ENCODE measurements around the gene ZNF689. TPM values are rescaled to one million over a fixed set of nuclear protein-coding genes. Genes with fewer than 3 reads are reported as not detected.

ZNF689 gene
- total RNA-seq, 3 donors from 2014 or later, result 7.0 to 15.4 (median 12.8) TPM

DNA sequence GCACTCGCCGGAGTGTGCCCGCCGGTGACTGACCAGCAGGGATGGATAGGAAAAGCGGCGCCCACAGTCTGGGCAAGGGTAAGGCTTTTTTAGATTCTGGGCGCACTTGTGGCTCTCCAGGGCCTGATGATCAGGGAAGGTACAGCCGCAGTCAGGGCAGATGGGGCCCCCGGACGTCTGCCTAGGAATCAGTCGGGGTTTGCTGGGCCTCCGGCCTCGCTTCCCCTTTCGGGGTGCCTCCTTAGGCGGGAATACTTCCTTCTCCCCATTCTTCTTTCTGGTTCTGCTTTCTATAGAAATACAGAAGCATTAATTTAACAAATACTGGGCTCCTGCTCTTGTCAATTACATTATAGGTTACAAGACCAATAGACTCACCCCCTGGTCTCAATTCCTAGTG is 5.0 kb downstream of the ZNF689 start:
- Histone ChIP-seq H3K4me3 (no peak overlapping the region), H3K27ac (no peak overlapping the region), H3K9me3 (no peaks in the 10 kb centered on the region), H3K36me3 (peaks cover 12% of the 10 kb centered on the region), H3K4me1 (no peaks in the 10 kb centered on the region), H3K27me3 (no peaks in the 10 kb centered on the region)
- TF ChIP-seq POLR2AphosphoS5 (IDR thresholded peaks at IDR 0.05) (no peak), POLR2A (IDR thresholded peaks at IDR 0.05) (no peak)
- TF ChIP-seq, protein P1, sequence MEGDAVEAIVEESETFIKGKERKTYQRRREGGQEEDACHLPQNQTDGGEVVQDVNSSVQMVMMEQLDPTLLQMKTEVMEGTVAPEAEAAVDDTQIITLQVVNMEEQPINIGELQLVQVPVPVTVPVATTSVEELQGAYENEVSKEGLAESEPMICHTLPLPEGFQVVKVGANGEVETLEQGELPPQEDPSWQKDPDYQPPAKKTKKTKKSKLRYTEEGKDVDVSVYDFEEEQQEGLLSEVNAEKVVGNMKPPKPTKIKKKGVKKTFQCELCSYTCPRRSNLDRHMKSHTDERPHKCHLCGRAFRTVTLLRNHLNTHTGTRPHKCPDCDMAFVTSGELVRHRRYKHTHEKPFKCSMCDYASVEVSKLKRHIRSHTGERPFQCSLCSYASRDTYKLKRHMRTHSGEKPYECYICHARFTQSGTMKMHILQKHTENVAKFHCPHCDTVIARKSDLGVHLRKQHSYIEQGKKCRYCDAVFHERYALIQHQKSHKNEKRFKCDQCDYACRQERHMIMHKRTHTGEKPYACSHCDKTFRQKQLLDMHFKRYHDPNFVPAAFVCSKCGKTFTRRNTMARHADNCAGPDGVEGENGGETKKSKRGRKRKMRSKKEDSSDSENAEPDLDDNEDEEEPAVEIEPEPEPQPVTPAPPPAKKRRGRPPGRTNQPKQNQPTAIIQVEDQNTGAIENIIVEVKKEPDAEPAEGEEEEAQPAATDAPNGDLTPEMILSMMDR (IDR thresholded peaks at IDR 0.05), result no peak
- intact Hi-C loops (cut with DNase I; ENCODE audit: low total_unique reads), result no loop called here
- no peak for DNase-seq (ENCODE audit: low spot score in 2 of 2)

DNA sequence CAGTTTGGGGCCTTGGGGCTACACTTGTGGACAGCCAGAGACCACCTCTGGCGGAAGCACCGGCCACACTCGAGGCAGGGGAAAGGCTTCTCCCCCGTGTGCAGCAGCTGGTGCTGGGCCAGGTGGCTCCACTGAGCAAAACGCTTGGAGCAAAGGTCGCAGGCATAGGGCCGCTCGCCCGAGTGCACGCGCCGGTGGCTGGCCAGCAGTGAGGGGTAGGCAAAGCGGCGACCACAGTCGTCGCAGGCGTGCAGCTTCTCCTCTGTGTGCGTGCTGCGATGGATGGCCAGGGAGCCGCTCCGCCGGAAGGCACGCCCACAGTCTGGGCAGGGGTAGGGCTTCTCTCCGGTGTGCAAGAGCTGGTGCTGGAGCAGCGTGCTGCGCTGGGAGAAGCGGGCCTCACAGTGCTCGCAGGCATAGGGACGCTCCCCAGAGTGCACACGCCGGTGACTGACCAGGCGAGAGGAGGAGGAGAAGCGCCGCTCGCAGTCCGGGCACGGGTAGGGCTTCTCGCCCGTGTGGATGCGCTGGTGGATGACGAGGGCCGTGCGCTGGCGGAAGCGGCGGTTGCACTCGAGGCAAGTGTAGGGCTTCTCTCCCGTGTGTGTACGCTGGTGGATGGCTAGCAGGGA is 5.8 kb downstream of the ZNF689 start:
- Histone ChIP-seq H3K4me3 (no peak overlapping the region), H3K9me3 (no peaks in the 10 kb centered on the region), H3K4me1 (no peaks in the 10 kb centered on the region), H3K27ac (no peak overlapping the region), H3K36me3 (peaks cover 12% of the 10 kb centered on the region), H3K27me3 (no peaks in the 10 kb centered on the region)
- TF ChIP-seq, protein P1 (IDR thresholded peaks at IDR 0.05), result no peak
- TF ChIP-seq POLR2AphosphoS5 (IDR thresholded peaks at IDR 0.05) (no peak), POLR2A (IDR thresholded peaks at IDR 0.05) (no peak)
- intact Hi-C loops (cut with DNase I; ENCODE audit: low total_unique reads), result no loop called here
- no peak for DNase-seq (ENCODE audit: low spot score in 2 of 2)

DNA sequence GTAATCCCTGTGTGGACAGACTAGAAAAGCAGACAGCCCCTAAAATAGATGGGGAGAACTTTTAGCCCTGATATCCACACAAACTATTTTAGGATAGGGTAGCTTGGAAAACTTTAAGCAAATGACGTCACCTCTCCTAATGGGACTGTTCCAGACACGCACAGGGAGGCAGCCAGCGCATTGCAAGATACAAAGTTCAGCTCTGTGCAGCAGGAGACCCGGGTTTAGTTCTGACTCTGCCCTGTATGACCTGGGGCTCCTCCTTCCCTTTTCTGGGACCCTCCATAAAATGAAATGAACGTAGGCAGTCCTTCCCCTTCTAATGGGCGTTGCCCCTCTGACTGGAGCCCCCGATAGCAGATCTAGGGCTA is 6.3 kb downstream of the ZNF689 start:
- Histone ChIP-seq H3K27ac (no peak overlapping the region), H3K27me3 (no peaks in the 10 kb centered on the region), H3K9me3 (no peaks in the 10 kb centered on the region), H3K36me3 (peaks cover 12% of the 10 kb centered on the region), H3K4me1 (no peaks in the 10 kb centered on the region), H3K4me3 (no peak overlapping the region)
- no peak for DNase-seq (ENCODE audit: low spot score in 2 of 2)
- intact Hi-C loops (cut with DNase I; ENCODE audit: low total_unique reads), result no loop called here
- no peak for TF ChIP-seq POLR2AphosphoS5 (IDR thresholded peaks at IDR 0.05)
- TF ChIP-seq POLR2A (IDR thresholded peaks at IDR 0.05), result no peak
- TF ChIP-seq, protein P1 (IDR thresholded peaks at IDR 0.05), result no peak

DNA sequence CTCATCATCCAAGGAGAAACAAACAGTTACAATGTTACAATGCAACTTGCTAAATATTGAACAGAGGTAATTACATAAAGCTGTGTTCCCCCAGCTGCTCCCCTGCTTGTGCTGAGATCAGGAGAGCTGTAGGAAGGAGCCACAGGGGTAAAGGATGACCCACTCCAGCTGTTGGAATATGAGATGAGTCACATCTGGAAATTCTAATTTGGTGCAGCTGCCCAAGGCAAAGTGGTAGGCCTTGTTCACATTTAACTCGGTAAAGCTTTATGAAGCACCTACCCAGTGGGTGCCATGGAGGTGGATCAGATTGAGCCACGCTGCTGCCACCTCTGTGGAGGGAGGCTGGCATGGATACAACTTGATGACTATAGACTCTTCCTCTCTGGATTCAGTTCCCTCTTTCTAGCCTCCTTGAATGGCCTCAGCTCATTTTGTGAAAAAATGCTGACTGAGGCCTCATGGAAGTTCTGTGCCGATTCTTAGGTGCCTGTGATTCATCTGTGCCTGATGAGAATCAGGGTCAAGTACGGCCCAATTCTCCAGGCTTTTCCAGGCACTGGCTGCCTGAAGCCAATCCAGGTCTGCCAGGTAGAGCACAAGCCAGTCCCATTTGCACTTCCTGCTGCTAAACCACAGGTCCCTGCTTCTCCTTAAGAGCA is 7.4 kb downstream of the ZNF689 start:
- TF ChIP-seq POLR2AphosphoS5 (IDR thresholded peaks at IDR 0.05) (peak in 1 of 3 donors; percentile 19), POLR2A (IDR thresholded peaks at IDR 0.05) (no peak)
- TF ChIP-seq, protein P1 (IDR thresholded peaks at IDR 0.05), result no peak
- no peaks in the 10 kb centered on the region for H3K27me3 ChIP-seq
- H3K4me1 ChIP-seq, result no peaks in the 10 kb centered on the region
- intact Hi-C loops (cut with DNase I; ENCODE audit: low total_unique reads), result no loop called here
- DNase-seq (ENCODE audit: low spot score in 2 of 2), result no peak
- peaks cover 12% of the 10 kb centered on the region for H3K36me3 ChIP-seq
- no peak overlapping the region for H3K4me3 ChIP-seq
- H3K9me3 ChIP-seq, result no peaks in the 10 kb centered on the region
- H3K27ac ChIP-seq, result peak overlapping the region in 1 of 2 donors; percentile 52

DNA sequence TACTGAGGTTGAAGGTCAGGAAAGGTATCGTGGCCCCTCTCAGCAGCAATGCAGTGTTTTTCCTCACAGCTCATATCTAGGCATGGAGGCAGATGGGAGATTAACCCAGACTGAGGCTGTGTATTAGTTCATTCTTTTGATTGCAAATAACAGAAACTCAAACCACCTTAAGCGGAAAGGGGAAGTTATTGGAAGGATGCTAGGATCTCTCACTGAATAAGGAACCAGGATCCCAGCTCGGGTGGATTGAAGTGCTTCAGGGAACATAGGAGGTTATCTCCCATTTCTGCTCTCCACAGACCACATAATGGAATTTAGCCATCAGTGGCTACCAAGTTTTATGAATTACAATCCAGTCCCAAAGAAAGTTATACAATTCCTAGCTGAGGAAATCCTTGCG is 8.2 kb downstream of the ZNF689 start:
- Histone ChIP-seq H3K4me1 (no peaks in the 10 kb centered on the region), H3K36me3 (peaks cover 12% of the 10 kb centered on the region), H3K27me3 (no peaks in the 10 kb centered on the region), H3K27ac (no peak overlapping the region), H3K4me3 (no peak overlapping the region), H3K9me3 (no peaks in the 10 kb centered on the region)
- DNase-seq (ENCODE audit: low spot score in 2 of 2), result no peak
- intact Hi-C loops (cut with DNase I; ENCODE audit: low total_unique reads), result no loop called here
- no peak for TF ChIP-seq POLR2AphosphoS5 (IDR thresholded peaks at IDR 0.05)
- TF ChIP-seq, protein P1 (IDR thresholded peaks at IDR 0.05), result no peak
- no peak for TF ChIP-seq POLR2A (IDR thresholded peaks at IDR 0.05)
